Measurements from ENCODE around the gene NINJ2. TPM values are rescaled to one million over a fixed set of nuclear protein-coding genes. Genes with fewer than 3 reads are reported as not detected.

Gene NINJ2
- total RNA-seq, 2 donors from 2014 or later, result 0.78 to 5.6 TPM

GRCh38 chr12:546265-546919, 116.9 kb downstream of the NINJ2 start:
- H3K27ac ChIP-seq, result no peak overlapping the region
- intact Hi-C loops (cut with DNase I), result loop anchor here (5.0 kb wide), 2 partner anchors 89 to 104 kb away; partner anchors contain the start of gene B4GALNT3
- ATAC-seq (no peak), DNase-seq (no peak)
- TF ChIP-seq CTCF (IDR thresholded peaks at IDR 0.05), result no peak
- TF ChIP-seq POLR2A (IDR thresholded peaks at IDR 0.05), result no peak
- no peaks in the 10 kb centered on the region for H3K36me3 ChIP-seq (replicated peaks in 1 of 2; ENCODE audit: insufficient read depth in 1 of 2, low read depth in 2 of 2)
- no peaks in the 10 kb centered on the region for H3K27me3 ChIP-seq
- 64 to 68% methylated on average over 38 to 41 of the region's 41 CpGs for WGBS, 2 donors
- H3K4me1 ChIP-seq, result peaks cover 6% of the 10 kb centered on the region
- H3K9me3 ChIP-seq, result no peaks in the 10 kb centered on the region
- H3K4me3 ChIP-seq, result no peak overlapping the region

GRCh38 chr12:545835-546234, 117.4 kb downstream of the NINJ2 start:
- ATAC-seq (no peak), DNase-seq (no peak)
- H3K27me3 ChIP-seq, result no peaks in the 10 kb centered on the region
- no peak overlapping the region for H3K27ac ChIP-seq
- H3K4me1 ChIP-seq, result peaks cover 6% of the 10 kb centered on the region
- H3K9me3 ChIP-seq, result no peaks in the 10 kb centered on the region
- H3K4me3 ChIP-seq, result no peak overlapping the region
- TF ChIP-seq CTCF (IDR thresholded peaks at IDR 0.05) (no peak), POLR2A (IDR thresholded peaks at IDR 0.05) (no peak)
- H3K36me3 ChIP-seq (replicated peaks in 1 of 2; ENCODE audit: insufficient read depth in 1 of 2, low read depth in 2 of 2), result no peaks in the 10 kb centered on the region
- intact Hi-C loops (cut with DNase I), result loop anchor here (5.0 kb wide), 2 partner anchors 89 to 104 kb away; partner anchors contain the start of gene B4GALNT3
- 50 to 71% methylated on average over 2 to 6 of the region's 6 CpGs for WGBS, 2 donors

- no peaks in the 10 kb centered on the region for H3K9me3 ChIP-seq
- no peak overlapping the region for H3K27ac ChIP-seq
- ATAC-seq (no peak), DNase-seq (no peak)
- H3K4me1 ChIP-seq, result peaks cover 6% of the 10 kb centered on the region
- no peaks in the 10 kb centered on the region for H3K36me3 ChIP-seq (replicated peaks in 1 of 2; ENCODE audit: insufficient read depth in 1 of 2, low read depth in 2 of 2)
- TF ChIP-seq POLR2A (IDR thresholded peaks at IDR 0.05), result no peak
- no peak for TF ChIP-seq CTCF (IDR thresholded peaks at IDR 0.05)
- intact Hi-C loops (cut with DNase I), result loop anchor here (5.0 kb wide), 2 partner anchors 88 to 103 kb away; partner anchors contain the start of gene B4GALNT3
- no peak overlapping the region for H3K4me3 ChIP-seq
- H3K27me3 ChIP-seq, result no peaks in the 10 kb centered on the region
- WGBS, 2 donors, result 74 to 88% methylated on average over 9 of the region's 9 CpGs
Measured at GRCh38 chr12:544941-545635, 118.2 kb downstream of the NINJ2 start.

GRCh38 chr12:544142-544541, 119.1 kb downstream of the NINJ2 start:
- no peak for TF ChIP-seq CTCF (IDR thresholded peaks at IDR 0.05)
- TF ChIP-seq POLR2A (IDR thresholded peaks at IDR 0.05), result no peak
- intact Hi-C loops (cut with DNase I), result no loop called here
- Histone ChIP-seq H3K9me3 (no peaks in the 10 kb centered on the region), H3K36me3 (replicated peaks in 1 of 2; ENCODE audit: insufficient read depth in 1 of 2, low read depth in 2 of 2) (no peaks in the 10 kb centered on the region), H3K27me3 (no peaks in the 10 kb centered on the region), H3K4me3 (no peak overlapping the region), H3K4me1 (peaks cover 8% of the 10 kb centered on the region), H3K27ac (no peak overlapping the region)
- DNase-seq (no peak), ATAC-seq (no peak)
- 85 to 86% methylated on average over 4 to 8 of the region's 8 CpGs for WGBS, 2 donors

All from body of pancreas (tissue), 4 donors.